ENCODE measurements around the gene RARS2.
"Not testable (repeated sequence)": the region's sequence is repeated elsewhere in the genome, so short reads cannot be mapped to it uniquely, and the experiment has no call there.

The RARS2 gene

DNA sequence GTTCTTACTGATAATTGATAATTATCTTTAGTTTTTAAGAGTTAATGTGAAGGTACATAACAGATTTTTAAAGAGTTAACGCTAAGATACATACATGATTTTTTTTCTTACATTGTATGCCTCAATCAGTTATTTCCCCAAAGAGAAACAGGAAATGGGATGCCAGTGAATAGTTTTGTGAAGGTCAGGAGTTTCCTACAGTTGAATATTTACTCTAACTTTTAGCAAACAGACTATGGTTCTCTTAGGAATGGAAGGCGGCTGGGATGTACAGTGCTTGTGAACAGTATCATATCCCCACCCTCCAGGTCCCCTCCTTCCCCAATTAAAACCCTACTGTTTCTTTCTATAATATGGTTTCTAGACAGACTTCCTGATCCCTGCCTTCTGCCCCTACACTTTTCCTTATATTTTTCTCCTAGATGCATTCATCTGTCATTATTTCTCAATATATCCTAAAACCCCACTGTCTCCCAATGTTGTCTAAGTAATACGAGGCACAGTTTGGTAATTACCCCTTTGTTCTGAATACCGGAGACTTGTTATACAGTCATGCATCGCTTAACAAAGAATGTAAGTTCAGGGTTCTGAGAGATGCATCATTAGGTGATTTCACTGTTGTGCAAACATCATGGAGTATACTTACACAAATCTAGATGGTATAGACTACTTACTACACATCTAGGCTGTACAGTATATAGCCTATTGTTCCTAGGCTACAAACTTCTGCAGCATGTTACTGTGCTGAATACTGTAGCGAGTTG is 87.8 kb downstream of the RARS2 start:
- DNase-seq (ENCODE audit: low read depth): no peak

DNA sequence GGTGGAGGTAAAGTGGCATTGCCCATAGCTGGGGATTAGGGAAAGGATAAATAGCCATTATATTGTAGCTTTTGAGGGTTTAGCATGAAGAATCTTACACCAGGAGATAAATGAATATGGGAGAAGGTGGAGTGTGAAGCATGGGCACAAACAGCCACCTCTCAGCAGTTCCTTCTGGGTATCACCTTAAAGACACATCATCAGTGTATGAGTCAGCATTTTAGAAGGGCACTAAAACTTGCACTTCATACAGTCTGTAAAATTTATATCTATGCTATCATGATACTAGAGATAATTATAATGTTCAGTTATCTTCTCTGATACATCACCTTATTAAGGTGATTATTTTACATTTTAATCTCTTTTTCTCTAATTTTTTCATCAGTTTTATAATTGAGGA is 91.7 kb downstream of the RARS2 start:
- no peak for DNase-seq (ENCODE audit: low read depth)

GRCh38 chr6:87494761-87495422 is 94.9 kb downstream of the RARS2 start:
- no peak for DNase-seq (ENCODE audit: low read depth)

DNA sequence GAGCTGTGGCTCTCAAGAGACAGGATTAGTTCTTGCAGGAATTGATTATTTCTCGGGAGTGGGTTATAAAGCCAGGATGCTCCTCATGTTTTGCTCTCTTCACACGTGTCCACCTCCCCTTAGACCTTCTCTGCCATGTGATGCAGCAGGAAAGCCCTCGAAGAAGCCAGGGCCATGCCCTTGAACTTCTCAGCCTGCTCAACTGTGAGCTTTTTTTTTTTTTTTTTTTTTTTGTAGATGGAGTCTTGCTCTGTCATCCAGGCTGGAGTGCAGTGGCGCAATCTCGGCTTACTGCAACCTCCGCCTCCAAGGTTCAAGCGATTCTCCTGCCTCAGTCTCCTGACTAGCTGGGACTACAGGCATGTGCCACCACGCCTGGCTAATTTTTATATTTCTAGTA is 100.5 kb downstream of the RARS2 start:
- DNase-seq (ENCODE audit: low read depth): not testable (repeated sequence)

- DNase-seq (ENCODE audit: low read depth): no peak
Measured at GRCh38 chr6:87487555-87487954, 102.2 kb downstream of the RARS2 start.

- no peak for DNase-seq (ENCODE audit: low read depth)
Measured at GRCh38 chr6:87484491-87484890, 105.3 kb downstream of the RARS2 start.

DNA sequence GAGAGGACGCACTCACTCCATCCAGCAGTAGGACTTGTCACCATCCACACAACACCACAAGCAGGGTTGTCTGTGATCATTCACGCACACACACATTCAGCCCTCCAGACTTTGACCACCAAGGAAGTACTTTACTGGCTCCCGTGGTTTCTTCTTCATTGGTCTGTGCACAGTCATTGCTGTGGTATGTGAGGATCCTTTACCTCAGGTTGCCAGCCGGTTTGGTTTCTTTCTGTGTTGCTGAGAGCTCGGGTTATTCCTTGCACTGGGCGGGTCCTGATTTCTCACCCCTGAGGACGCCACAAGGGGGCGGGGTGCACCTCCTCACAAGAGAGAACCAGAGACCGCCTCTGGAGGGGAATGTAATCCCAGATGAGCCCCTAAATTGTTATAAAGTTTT is 105.9 kb downstream of the RARS2 start:
- peak; percentile 16 for DNase-seq (ENCODE audit: low read depth)

DNA sequence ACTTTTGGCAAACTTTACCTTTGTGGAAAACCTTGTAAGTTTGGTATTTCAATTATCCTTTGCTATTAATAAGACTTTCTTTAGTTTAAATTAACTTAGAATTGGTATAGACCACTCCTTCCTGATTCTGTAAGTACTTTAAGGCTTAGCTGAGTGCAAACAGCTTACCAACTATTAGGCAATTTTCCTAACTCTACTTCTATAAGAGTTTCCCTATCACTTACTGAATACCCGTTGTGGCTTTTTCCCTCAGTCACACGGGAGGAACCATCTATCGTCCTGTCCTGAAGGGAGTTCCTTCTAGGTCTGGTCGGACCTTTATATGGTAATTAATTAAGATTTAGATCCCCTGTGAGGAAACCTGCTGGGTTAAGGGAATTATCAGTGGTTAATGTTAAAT is 107.4 kb downstream of the RARS2 start:
- DNase-seq (ENCODE audit: low read depth): no peak

- DNase-seq (ENCODE audit: low read depth): no peak
Measured at GRCh38 chr6:87481931-87482330, 107.9 kb downstream of the RARS2 start.

- peak; percentile 45 for DNase-seq (ENCODE audit: low read depth)
Measured at GRCh38 chr6:87473419-87473903, 116.3 kb downstream of the RARS2 start.

GRCh38 chr6:87472525-87473418 is 117.0 kb downstream of the RARS2 start, which contains the start of gene SLC35A1:
SLC35A1 (plus strand) TSS chr6:87472974; CDS start chr6:87473004, 30 bp downstream.
- DNase-seq (ENCODE audit: low read depth): peak; percentile 81

- DNase-seq (ENCODE audit: low read depth): no peak
Measured at GRCh38 chr6:87465051-87465450, 124.7 kb downstream of the RARS2 start.
